ENCODE data around the gene HPGD. TPM values are rescaled to one million over a fixed set of nuclear protein-coding genes. Genes with fewer than 3 reads are reported as not detected.
A peak's percentile ranks its signal among the peaks of the same experiment; 100 is the strongest.

The HPGD gene
- total RNA-seq, 1 experiment from 2014 or later, result 1.2 TPM

DNA sequence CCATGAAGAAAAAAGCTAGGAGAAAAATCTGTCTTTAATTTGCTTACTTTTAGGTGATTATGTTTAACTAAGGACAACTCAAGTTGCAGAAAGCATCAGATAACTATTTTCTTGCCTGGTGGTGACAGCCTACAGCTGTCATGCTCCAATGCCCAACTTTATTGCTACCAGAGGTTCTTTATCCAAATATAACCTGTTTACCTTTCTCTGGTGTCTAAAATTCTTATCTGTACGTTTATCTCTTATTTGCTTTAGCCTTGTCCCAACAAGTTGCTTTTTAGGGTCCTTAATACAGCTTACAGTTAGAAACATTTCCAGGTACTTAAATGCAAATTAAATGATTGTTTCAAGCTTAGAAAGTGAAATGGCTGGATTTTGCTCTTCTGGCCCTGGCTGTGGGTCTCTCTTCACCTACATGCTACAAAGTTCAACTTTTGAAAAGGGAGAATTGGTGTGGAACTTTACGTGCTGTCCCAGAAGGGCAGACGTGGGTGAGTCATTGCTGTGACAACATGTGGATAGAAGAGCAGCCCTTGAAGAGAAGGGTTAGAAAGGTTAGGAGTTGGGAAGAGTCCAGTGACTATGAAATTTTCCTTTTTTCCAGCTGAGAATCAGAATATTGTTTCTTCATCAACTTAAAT lies 60.7 kb downstream of the HPGD start:
- no peaks in the 10 kb centered on the region for H3K36me3 ChIP-seq (ENCODE audit: control insufficient read depth, insufficient read depth, low read length)
- no peaks in the 10 kb centered on the region for H3K27me3 ChIP-seq (ENCODE audit: control insufficient read depth, insufficient read depth, low read length)
- POLR2A ChIA-PET, result no interaction called here
- ATAC-seq (0 out of 2 replicates have a peak, but pooled peaks have one; percentile 60), DNase-seq (ENCODE audit: low read depth, low spot score) (no peak)
- CTCF ChIA-PET, result no interaction called here
- in situ Hi-C loops (cut with HindIII; ENCODE audit: low pct_unique_long_range_greater_than_20kb, low sequenced_read_pairs) (no loop called here), intact Hi-C loops (cut with micrococcal nuclease; ENCODE audit: unreplicated experiment) (no loop called here)
- BruUV-seq (replicated peaks), result no TSS peak
- H3K27ac ChIP-seq (ENCODE audit: low read length), result peak overlapping the region; percentile 51; the same call in 1 of the 2 replicates
- H3K4me3 ChIP-seq (ENCODE audit: low read depth in 2 of 2, low read length in 2 of 2), result no peak overlapping the region
- H3K4me1 ChIP-seq (ENCODE audit: control insufficient read depth, insufficient read depth, low read length), result no peaks in the 10 kb centered on the region
- TF ChIP-seq SIN3A (IDR thresholded peaks at IDR 0.05; ENCODE audit: borderline replicate concordance, insufficient read depth, low read depth, low read length) (no peak), POLR2AphosphoS5 (IDR thresholded peaks at IDR 0.05; ENCODE audit: low read depth, low read length) (no peak), TCF7L2 (IDR thresholded peaks at IDR 0.05; ENCODE audit: low read depth, low read length) (no peak)
- TF ChIP-seq, protein P1, sequence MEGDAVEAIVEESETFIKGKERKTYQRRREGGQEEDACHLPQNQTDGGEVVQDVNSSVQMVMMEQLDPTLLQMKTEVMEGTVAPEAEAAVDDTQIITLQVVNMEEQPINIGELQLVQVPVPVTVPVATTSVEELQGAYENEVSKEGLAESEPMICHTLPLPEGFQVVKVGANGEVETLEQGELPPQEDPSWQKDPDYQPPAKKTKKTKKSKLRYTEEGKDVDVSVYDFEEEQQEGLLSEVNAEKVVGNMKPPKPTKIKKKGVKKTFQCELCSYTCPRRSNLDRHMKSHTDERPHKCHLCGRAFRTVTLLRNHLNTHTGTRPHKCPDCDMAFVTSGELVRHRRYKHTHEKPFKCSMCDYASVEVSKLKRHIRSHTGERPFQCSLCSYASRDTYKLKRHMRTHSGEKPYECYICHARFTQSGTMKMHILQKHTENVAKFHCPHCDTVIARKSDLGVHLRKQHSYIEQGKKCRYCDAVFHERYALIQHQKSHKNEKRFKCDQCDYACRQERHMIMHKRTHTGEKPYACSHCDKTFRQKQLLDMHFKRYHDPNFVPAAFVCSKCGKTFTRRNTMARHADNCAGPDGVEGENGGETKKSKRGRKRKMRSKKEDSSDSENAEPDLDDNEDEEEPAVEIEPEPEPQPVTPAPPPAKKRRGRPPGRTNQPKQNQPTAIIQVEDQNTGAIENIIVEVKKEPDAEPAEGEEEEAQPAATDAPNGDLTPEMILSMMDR (IDR thresholded peaks at IDR 0.05), result no peak
- TF ChIP-seq, protein P2, sequence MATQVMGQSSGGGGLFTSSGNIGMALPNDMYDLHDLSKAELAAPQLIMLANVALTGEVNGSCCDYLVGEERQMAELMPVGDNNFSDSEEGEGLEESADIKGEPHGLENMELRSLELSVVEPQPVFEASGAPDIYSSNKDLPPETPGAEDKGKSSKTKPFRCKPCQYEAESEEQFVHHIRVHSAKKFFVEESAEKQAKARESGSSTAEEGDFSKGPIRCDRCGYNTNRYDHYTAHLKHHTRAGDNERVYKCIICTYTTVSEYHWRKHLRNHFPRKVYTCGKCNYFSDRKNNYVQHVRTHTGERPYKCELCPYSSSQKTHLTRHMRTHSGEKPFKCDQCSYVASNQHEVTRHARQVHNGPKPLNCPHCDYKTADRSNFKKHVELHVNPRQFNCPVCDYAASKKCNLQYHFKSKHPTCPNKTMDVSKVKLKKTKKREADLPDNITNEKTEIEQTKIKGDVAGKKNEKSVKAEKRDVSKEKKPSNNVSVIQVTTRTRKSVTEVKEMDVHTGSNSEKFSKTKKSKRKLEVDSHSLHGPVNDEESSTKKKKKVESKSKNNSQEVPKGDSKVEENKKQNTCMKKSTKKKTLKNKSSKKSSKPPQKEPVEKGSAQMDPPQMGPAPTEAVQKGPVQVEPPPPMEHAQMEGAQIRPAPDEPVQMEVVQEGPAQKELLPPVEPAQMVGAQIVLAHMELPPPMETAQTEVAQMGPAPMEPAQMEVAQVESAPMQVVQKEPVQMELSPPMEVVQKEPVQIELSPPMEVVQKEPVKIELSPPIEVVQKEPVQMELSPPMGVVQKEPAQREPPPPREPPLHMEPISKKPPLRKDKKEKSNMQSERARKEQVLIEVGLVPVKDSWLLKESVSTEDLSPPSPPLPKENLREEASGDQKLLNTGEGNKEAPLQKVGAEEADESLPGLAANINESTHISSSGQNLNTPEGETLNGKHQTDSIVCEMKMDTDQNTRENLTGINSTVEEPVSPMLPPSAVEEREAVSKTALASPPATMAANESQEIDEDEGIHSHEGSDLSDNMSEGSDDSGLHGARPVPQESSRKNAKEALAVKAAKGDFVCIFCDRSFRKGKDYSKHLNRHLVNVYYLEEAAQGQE (IDR thresholded peaks at IDR 0.05; ENCODE audit: insufficient read depth in 1 of 2, low read depth in 2 of 2, low read length in 1 of 2), result no peak
- no peaks in the 10 kb centered on the region for H3K9me3 ChIP-seq (ENCODE audit: control insufficient read depth, insufficient read depth, low read depth, low read length)

DNA sequence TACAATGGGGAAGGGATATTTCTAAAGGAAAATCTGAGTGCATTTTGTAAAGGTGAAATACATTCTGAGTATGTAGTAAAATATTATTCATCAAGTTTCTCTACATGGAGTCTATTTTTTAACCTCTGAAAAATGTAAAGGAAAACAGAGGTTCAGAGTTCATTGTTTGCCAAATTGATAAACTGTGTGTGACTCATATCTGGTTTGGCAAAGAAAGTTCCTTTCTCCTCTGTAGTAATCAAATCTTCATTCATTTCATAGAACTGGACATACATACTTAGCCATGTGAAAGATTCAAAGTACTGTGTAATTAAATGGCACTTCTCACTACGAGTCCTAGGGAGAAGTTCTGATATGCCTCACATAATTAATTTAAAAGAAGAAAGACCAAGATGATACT lies 61.6 kb downstream of the HPGD start:
- in situ Hi-C loops (cut with HindIII; ENCODE audit: low pct_unique_long_range_greater_than_20kb, low sequenced_read_pairs) (no loop called here), intact Hi-C loops (cut with micrococcal nuclease; ENCODE audit: unreplicated experiment) (no loop called here)
- no peak overlapping the region for H3K4me3 ChIP-seq (ENCODE audit: low read depth in 2 of 2, low read length in 2 of 2)
- no peaks in the 10 kb centered on the region for H3K9me3 ChIP-seq (ENCODE audit: control insufficient read depth, insufficient read depth, low read depth, low read length)
- ATAC-seq (no peak), DNase-seq (ENCODE audit: low read depth, low spot score) (no peak)
- no peak overlapping the region for H3K27ac ChIP-seq (ENCODE audit: low read length)
- H3K36me3 ChIP-seq (ENCODE audit: control insufficient read depth, insufficient read depth, low read length), result no peaks in the 10 kb centered on the region
- CTCF ChIA-PET, result no interaction called here
- H3K27me3 ChIP-seq (ENCODE audit: control insufficient read depth, insufficient read depth, low read length), result no peaks in the 10 kb centered on the region
- POLR2A ChIA-PET, result no interaction called here
- TF ChIP-seq, protein P1 (IDR thresholded peaks at IDR 0.05), result no peak
- no peak for TF ChIP-seq SIN3A (IDR thresholded peaks at IDR 0.05; ENCODE audit: borderline replicate concordance, insufficient read depth, low read depth, low read length)
- TF ChIP-seq POLR2AphosphoS5 (IDR thresholded peaks at IDR 0.05; ENCODE audit: low read depth, low read length), result no peak
- TF ChIP-seq TCF7L2 (IDR thresholded peaks at IDR 0.05; ENCODE audit: low read depth, low read length), result no peak
- TF ChIP-seq, protein P2 (IDR thresholded peaks at IDR 0.05; ENCODE audit: insufficient read depth in 1 of 2, low read depth in 2 of 2, low read length in 1 of 2), result no peak
- no TSS peak for BruUV-seq (replicated peaks)
- no peaks in the 10 kb centered on the region for H3K4me1 ChIP-seq (ENCODE audit: control insufficient read depth, insufficient read depth, low read length)

Measured in Panc1 (cell line).